Stimulated activated CD4-positive, alpha-beta T cell treated with anti-CD3 and anti-CD28 coated beads, Interleukin-4, amount 100 ng/mL, for 48 hours (primary cell): Measurements from ENCODE around the gene PYGB.
A peak's percentile ranks its signal among the peaks of the same experiment; 100 is the strongest.

Experiments used
- DNase-seq, 2 donors: peaks; one replicate each; pipeline ENCODE4 v3.0.0-alpha.2; 2020; ENCODE audit warnings: low read depth in 2 of 2

PYGB gene

GRCh38 chr20:25282796-25283195 is 34.9 kb downstream of the PYGB start:
- no peak for DNase-seq

- DNase-seq, result no peak
These were observed 35.5 kb downstream of the PYGB start for GRCh38 chr20:25283221-25283951.

GRCh38 chr20:25284131-25284601 is 36.3 kb downstream of the PYGB start:
- DNase-seq, result no peak

- no peak for DNase-seq
These were observed 37.3 kb downstream of the PYGB start for GRCh38 chr20:25285091-25285647.

GRCh38 chr20:25285856-25286798 is 38.2 kb downstream of the PYGB start:
- no peak for DNase-seq

- no peak for DNase-seq
These were observed 39.0 kb downstream of the PYGB start for GRCh38 chr20:25286917-25287316.

GRCh38 chr20:25287631-25288290 is 39.9 kb downstream of the PYGB start:
- no peak for DNase-seq

GRCh38 chr20:25288291-25289181 is 40.7 kb downstream of the PYGB start:
- peak in 1 of 2 donors; percentile 12 for DNase-seq

- DNase-seq, result no peak
These were observed 42.2 kb downstream of the PYGB start for GRCh38 chr20:25289886-25290597.

- no peak for DNase-seq
These were observed 43.0 kb downstream of the PYGB start for GRCh38 chr20:25290646-25291431.

- no peak for DNase-seq
These were observed 43.7 kb downstream of the PYGB start for GRCh38 chr20:25291432-25292133.

GRCh38 chr20:25292176-25292891 is 44.4 kb downstream of the PYGB start:
- DNase-seq, result no peak

GRCh38 chr20:25293507-25293906 is 45.6 kb downstream of the PYGB start:
- no peak for DNase-seq

GRCh38 chr20:25293910-25294458 is 46.1 kb downstream of the PYGB start:
- no peak for DNase-seq

GRCh38 chr20:25294459-25295385 is 46.8 kb downstream of the PYGB start:
- peak; percentile 41 for DNase-seq

GRCh38 chr20:25295386-25296093 is 47.7 kb downstream of the PYGB start:
- no peak for DNase-seq
